Skeletal muscle satellite cell (primary cell): Measurements from ENCODE around the gene TNFAIP1.
"Not testable (repeated sequence)": the region's sequence is repeated elsewhere in the genome, so short reads cannot be mapped to it uniquely, and the experiment has no call there.

ENCODE experiments used
- H3K27me3 ChIP-seq: 2 replicates; pipeline ENCODE4 v1.7.0; 2013; ENCODE audit warnings: low read length; ENCODE audit not compliant: control insufficient read depth, insufficient read depth
- H3K36me3 ChIP-seq: 2 replicates; pipeline ENCODE4 v1.7.0; 2013; ENCODE audit warnings: mild to moderate bottlenecking, control low read depth, low read length; ENCODE audit not compliant: insufficient read depth
- H3K4me1 ChIP-seq: 2 replicates; pipeline ENCODE4 v1.7.0; 2013; ENCODE audit warnings: low read length; ENCODE audit not compliant: control insufficient read depth, insufficient read depth
- H3K4me2 ChIP-seq: 2 replicates; pipeline ENCODE4 v1.7.0; 2013; ENCODE audit warnings: mild to moderate bottlenecking, low read length
- H3K4me3 ChIP-seq: 2 replicates; pipeline ENCODE4 v1.7.0; 2013; ENCODE audit warnings: low read length
- H3K9ac ChIP-seq: 2 replicates; pipeline ENCODE4 v1.7.0; 2013; ENCODE audit warnings: mild to moderate bottlenecking, low read depth, low read length, moderate library complexity
- H3K9me3 ChIP-seq: replicated peaks from 2 replicates; pipeline ENCODE4 v1.7.0; 2013; ENCODE audit warnings: mild to moderate bottlenecking, control low read depth, low read length

The TNFAIP1 gene

GRCh38 chr17:28338769-28339212, 3.2 kb downstream of the TNFAIP1 start:
- H3K9me3 ChIP-seq, H3K9ac ChIP-seq, H3K4me3 ChIP-seq, H3K4me2 ChIP-seq, H3K27me3 ChIP-seq: not testable (repeated sequence)
- peaks cover 39% of the 10 kb centered on the region for H3K36me3 ChIP-seq
- peaks cover 32% of the 10 kb centered on the region for H3K4me1 ChIP-seq

- peaks cover 45% of the 10 kb centered on the region for H3K36me3 ChIP-seq
- H3K4me3 ChIP-seq = no peak overlapping the region
Observed at GRCh38 chr17:28339431-28339830, 3.9 kb downstream of the TNFAIP1 start.

GRCh38 chr17:28340374-28340773, 4.8 kb downstream of the TNFAIP1 start:
- Histone ChIP-seq H3K9ac (no peak overlapping the region), H3K4me2 (no peak overlapping the region), H3K4me1 (peaks cover 25% of the 10 kb centered on the region), H3K9me3 (no peaks in the 10 kb centered on the region), H3K27me3 (no peaks in the 10 kb centered on the region), H3K36me3 (peaks cover 54% of the 10 kb centered on the region), H3K4me3 (no peak overlapping the region)

More at GRCh38 chr17:28339431-28339830, 3.9 kb downstream of the TNFAIP1 start:
- Histone ChIP-seq H3K9ac (no peak overlapping the region), H3K4me1 (peaks cover 25% of the 10 kb centered on the region), H3K4me2 (no peak overlapping the region), H3K27me3 (no peaks in the 10 kb centered on the region), H3K9me3 (no peaks in the 10 kb centered on the region)

- H3K4me2 ChIP-seq = no peak overlapping the region
- H3K9ac ChIP-seq = no peak overlapping the region
- H3K36me3 ChIP-seq = peaks cover 66% of the 10 kb centered on the region
- no peaks in the 10 kb centered on the region for H3K9me3 ChIP-seq
- no peak overlapping the region for H3K4me3 ChIP-seq
- H3K27me3 ChIP-seq = no peaks in the 10 kb centered on the region
- H3K4me1 ChIP-seq = peaks cover 34% of the 10 kb centered on the region
Observed at GRCh38 chr17:28341516-28341915, 6.0 kb downstream of the TNFAIP1 start.

- Histone ChIP-seq H3K9ac (no peak overlapping the region), H3K4me1 (peaks cover 34% of the 10 kb centered on the region), H3K4me2 (no peak overlapping the region), H3K9me3 (no peaks in the 10 kb centered on the region), H3K27me3 (no peaks in the 10 kb centered on the region), H3K4me3 (no peak overlapping the region), H3K36me3 (peaks cover 70% of the 10 kb centered on the region)
Observed at GRCh38 chr17:28342313-28342712, 6.8 kb downstream of the TNFAIP1 start.

GRCh38 chr17:28343491-28343932, 8.0 kb downstream of the TNFAIP1 start:
- Histone ChIP-seq H3K4me3 (no peak overlapping the region), H3K4me1 (peaks cover 33% of the 10 kb centered on the region), H3K36me3 (peaks cover 81% of the 10 kb centered on the region), H3K9ac (no peak overlapping the region), H3K4me2 (no peak overlapping the region), H3K27me3 (no peaks in the 10 kb centered on the region), H3K9me3 (no peaks in the 10 kb centered on the region)

GRCh38 chr17:28344011-28344410, 8.4 kb downstream of the TNFAIP1 start:
- H3K9ac ChIP-seq = no peak overlapping the region
- H3K4me1 ChIP-seq = peaks cover 30% of the 10 kb centered on the region
- peaks cover 86% of the 10 kb centered on the region for H3K36me3 ChIP-seq
- H3K4me2 ChIP-seq = no peak overlapping the region
- H3K4me3 ChIP-seq = no peak overlapping the region
- no peaks in the 10 kb centered on the region for H3K27me3 ChIP-seq
- H3K9me3 ChIP-seq = no peaks in the 10 kb centered on the region

GRCh38 chr17:28344435-28344901, 8.9 kb downstream of the TNFAIP1 start:
- Histone ChIP-seq H3K9ac (no peak overlapping the region), H3K27me3 (no peaks in the 10 kb centered on the region), H3K4me2 (no peak overlapping the region), H3K4me3 (no peak overlapping the region), H3K9me3 (no peaks in the 10 kb centered on the region), H3K36me3 (peaks cover 89% of the 10 kb centered on the region), H3K4me1 (peaks cover 30% of the 10 kb centered on the region)

GRCh38 chr17:28345419-28346198, 10.0 kb downstream of the TNFAIP1 start:
- Histone ChIP-seq H3K9ac (no peak overlapping the region), H3K27me3 (no peaks in the 10 kb centered on the region), H3K4me3 (no peak overlapping the region), H3K36me3 (peaks cover 90% of the 10 kb centered on the region), H3K4me1 (peaks cover 30% of the 10 kb centered on the region), H3K9me3 (no peaks in the 10 kb centered on the region), H3K4me2 (no peak overlapping the region)

- Histone ChIP-seq H3K36me3 (peaks cover 92% of the 10 kb centered on the region), H3K27me3 (no peaks in the 10 kb centered on the region), H3K9ac (peak overlapping the region; percentile 34), H3K4me2 (no peak overlapping the region), H3K4me3 (no peak overlapping the region), H3K4me1 (peaks cover 30% of the 10 kb centered on the region), H3K9me3 (no peaks in the 10 kb centered on the region)
Observed at GRCh38 chr17:28346199-28346580, 10.6 kb downstream of the TNFAIP1 start.

- peak overlapping the region; percentile 34 for H3K9ac ChIP-seq
- H3K4me2 ChIP-seq = peak overlapping the region; percentile 10
- no peaks in the 10 kb centered on the region for H3K9me3 ChIP-seq
- no peaks in the 10 kb centered on the region for H3K27me3 ChIP-seq
- peaks cover 91% of the 10 kb centered on the region for H3K36me3 ChIP-seq
- H3K4me3 ChIP-seq = no peak overlapping the region
- H3K4me1 ChIP-seq = peaks cover 30% of the 10 kb centered on the region
Observed at GRCh38 chr17:28346746-28347246, 11.2 kb downstream of the TNFAIP1 start.
